Stimulated activated CD8-positive, alpha-beta memory T cell treated with anti-CD3 and anti-CD28 coated beads, Interleukin-4, amount 100 ng/mL, for 1 hour (primary cell): Measurements from ENCODE around the gene UBXN11.

Experiments
- DNase-seq, 2 donors: peaks; one replicate each; pipeline ENCODE4 v3.0.0-alpha.2; 2020; ENCODE audit warnings: low read depth in 2 of 2, low spot score in 1 of 2

UBXN11 gene, protein sequence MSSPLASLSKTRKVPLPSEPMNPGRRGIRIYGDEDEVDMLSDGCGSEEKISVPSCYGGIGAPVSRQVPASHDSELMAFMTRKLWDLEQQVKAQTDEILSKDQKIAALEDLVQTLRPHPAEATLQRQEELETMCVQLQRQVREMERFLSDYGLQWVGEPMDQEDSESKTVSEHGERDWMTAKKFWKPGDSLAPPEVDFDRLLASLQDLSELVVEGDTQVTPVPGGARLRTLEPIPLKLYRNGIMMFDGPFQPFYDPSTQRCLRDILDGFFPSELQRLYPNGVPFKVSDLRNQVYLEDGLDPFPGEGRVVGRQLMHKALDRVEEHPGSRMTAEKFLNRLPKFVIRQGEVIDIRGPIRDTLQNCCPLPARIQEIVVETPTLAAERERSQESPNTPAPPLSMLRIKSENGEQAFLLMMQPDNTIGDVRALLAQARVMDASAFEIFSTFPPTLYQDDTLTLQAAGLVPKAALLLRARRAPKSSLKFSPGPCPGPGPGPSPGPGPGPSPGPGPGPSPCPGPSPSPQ

DNA sequence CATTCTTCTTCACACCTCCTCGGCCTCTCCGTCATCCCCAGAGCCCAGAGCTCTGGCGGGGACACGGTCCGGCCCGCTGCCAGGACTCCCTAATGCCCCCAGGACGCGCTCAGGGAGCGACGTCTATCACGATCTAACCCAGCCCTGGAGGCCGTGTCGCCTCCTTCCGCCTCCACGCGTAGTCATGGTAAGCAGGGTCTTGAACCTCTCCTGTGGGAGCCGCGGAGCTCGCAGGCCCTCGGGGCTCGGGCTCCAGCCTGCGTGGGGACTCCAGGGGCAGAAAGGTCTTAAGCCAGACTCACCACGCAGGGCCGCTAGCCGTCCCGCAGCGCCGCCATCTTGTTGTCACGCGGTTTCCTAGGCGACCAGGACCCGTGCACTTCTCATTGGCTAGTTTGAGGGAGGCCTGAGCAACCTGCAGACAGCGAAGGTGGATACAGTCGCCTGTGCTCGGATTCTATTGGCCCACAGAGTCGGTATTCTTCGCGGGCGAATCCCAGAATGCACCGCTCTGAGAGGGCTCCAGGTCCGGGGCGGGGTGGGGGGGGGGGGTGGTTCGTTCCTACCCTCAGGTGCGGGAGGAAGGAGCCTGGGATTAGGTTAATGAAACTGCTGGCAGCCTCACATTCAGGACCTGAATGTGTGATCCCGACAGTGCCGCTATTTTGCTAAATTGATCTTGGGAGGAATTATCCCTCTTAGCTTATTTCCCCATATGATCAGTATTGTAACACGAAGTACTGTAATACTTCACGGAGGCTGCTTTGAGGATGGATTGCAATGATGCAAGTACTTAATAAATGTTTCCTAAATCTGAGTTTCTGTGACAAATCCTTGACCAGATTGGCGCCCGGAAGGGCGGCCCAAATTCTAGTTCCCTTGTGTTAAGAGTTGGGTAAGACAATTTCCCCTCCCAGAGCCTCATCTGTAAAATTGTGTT, at the start of gene UBXN11:
Gene UBXN11 (minus strand): TSS at position 347 of the 940 bp plus-strand sequence. CDS start 3,753 bp downstream, outside the sequence.
- DNase-seq = peak; percentile 80 to 83

- DNase-seq = no peak
These were observed 49.7 kb upstream of the UBXN11 start for GRCh38 chr1:26356106-26356505.

DNA sequence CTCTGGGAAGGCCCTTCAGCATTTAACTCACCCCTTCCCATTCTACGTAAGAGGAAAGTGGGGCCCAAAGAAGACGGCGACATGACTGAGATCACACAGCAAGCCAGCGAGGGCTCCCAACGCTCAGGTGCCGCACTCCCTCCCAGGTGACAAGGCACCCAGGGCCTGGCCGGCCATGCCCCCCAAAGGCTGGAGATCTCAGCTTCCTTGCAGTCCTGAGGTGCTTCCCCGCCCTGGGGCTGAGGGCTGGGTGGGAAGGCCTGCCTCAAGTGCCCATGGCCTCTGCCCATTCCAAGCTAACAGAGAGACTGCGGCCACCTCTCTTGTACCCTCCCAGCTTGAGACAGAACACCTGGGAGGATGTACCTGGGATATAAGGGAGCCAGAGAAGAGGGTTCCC, 48.5 kb upstream of the UBXN11 start:
- no peak for DNase-seq

- no peak for DNase-seq
These were observed 47.8 kb upstream of the UBXN11 start, which contains the start of gene CRYBG2 for GRCh38 chr1:26353976-26354820. TSS of gene CRYBG2 (minus strand) at chr1:26354130. CDS start at chr1:26346657, 7,473 bp downstream.

DNA sequence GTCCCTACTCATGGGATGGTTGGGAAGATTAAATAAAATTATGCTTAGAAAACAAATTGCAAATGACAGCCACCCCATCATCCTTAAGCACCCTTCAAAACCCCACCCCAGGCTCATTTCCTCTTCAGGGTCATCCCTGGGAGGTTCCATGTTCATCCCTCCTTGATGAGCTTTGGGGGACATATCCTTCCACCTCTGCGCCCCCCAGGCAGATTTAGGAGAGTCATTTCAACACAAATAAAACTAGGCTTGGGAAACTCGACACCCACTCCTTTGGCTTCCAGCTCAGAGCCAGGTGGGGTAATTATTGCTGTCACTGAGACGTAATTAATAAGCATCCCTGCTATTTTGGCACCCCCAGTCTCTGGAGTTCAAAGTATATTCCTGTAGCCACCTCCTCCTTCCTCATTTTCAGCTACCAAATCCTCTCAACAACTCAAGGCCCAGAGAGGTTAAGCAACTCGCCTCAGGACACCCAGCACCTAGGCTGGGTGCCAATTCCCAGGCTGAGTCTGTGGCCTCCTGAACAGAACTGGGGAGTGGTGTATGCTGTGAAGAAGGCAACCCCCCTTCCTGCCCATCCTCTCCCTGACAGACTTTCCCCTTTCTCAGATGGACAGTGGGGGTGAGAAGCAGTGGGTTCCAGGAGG, 46.9 kb upstream of the UBXN11 start:
- no peak for DNase-seq

DNA sequence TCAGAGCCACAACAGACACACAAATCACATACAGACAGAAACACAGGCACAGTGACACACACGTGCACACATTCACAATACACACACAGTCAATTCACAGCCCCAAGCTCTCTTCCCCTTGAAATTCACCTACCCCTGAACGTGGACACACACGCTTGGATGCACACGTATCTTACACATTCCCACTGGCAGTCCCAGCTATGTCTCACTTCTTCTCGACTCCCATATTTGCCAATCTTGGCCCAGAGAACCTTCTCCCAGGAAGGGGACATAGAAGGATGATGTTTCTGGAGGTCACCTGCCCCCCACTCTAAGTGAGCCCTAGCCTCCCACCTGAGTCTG, 45.9 kb upstream of the UBXN11 start:
- DNase-seq = no peak

- no peak for DNase-seq
These were observed 45.3 kb upstream of the UBXN11 start for GRCh38 chr1:26351590-26352337.

DNA sequence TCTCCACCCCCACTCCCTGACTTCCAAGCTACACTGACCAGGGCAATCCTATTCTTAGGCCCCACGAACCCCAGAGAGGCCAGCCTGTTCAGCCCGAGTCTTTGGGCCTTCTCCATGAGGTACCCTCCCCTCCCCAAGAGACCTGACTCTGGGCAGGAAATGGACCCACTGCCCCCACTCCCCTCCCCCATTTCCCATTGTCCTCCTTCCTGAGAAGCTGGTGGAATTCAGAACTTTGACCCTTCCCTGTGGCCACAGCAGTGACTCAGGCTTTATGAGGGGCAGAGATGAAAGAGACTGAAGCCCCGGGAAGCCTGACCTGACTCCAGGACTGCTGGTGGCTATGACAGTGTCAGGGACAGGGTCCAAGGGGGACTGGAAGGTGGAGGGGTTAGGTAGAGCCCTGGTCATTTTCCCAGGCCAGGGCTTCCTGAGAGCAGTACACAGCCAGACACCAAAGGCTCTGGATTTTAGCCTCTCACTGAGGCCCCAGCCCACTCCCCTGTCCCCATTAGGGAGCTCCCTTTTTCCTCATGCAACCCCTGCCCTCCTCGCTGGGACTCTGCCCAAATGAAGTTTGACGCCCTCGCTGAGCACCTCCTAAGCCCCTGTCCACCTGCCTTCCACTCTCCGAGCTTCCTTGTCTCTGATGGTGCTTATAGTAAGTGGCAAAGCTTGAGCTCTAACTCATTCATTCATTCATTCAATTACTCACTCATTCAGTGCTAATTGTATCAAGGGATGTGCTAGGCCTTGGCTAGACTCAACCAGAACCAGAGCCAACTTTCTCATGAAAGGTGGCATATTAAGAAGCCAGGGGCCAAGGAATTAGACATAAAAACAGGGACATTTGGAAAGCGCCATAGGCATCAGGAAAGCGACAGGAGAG, 44.5 kb upstream of the UBXN11 start:
- no peak for DNase-seq

- no peak for DNase-seq
These were observed 43.9 kb upstream of the UBXN11 start for GRCh38 chr1:26350343-26350700.

- no peak for DNase-seq
These were observed 43.4 kb upstream of the UBXN11 start for GRCh38 chr1:26349877-26350244.

- no peak for DNase-seq
These were observed 42.9 kb upstream of the UBXN11 start for GRCh38 chr1:26349188-26349876.

DNA sequence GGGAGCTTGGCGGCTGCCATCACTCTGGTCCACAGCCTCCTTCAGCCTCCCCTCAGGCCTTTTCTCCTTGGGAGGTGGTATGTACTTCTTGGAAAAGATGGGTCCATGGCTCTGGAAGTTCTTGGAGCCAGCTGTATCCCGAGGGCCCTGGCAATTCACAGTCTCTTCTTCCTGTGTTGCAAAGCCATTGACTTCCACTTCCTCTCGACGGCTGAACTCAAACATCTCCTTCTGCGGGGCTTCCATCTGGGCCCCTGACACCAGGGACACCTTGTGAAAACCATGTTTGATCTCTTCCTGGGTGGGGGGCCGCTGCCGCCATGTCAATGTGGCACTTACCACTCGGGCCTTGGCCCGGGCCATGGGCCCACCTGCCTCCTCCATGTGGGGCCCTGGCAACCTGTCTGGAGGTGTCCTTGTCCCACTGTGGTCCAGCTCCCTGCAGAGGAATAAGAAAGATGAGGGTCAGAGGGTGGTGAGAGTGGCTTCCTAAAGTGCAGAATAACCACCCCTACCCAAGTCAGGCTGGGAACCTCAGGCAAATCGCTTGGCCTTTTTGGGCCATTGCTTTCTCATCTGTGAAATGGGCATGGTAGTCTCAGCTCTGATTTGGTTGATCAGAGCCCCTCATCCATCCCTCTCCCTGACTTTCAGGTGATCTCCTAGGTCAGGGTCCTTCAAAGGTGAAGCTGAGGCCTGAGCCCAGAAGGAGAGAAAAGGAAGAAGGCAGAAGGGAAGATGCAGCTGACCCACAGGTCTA, 40.0 kb upstream of the UBXN11 start:
- DNase-seq = no peak

GRCh38 chr1:26345718-26346117, 39.3 kb upstream of the UBXN11 start:
- DNase-seq = no peak

GRCh38 chr1:26344147-26344920, 37.9 kb upstream of the UBXN11 start:
- no peak for DNase-seq

GRCh38 chr1:26340047-26340481, 33.6 kb upstream of the UBXN11 start:
- no peak for DNase-seq

DNA sequence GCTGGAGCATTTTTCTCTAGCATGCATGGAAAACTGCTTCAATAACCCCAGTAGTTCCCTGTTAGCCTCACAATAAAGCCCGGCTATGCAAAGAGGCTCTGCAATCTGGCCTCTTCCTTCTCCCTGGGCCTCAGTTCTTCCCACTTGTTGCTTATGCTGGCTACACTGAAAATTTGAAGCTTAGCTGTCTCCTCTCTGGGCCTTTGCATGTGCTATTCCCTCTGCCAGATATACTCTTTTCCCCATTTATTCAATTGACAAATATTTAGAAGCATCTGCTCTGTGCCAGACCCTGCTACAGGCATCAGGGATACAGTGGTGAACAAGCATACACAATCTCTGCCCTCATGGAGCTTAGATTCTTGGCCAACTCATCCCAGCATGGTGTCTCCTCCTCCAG, 32.2 kb upstream of the UBXN11 start:
- DNase-seq = no peak

GRCh38 chr1:26337625-26338024, 31.2 kb upstream of the UBXN11 start:
- no peak for DNase-seq
